SK-N-SH (cell line): ENCODE measurements around the gene NAIP. TPM values are rescaled to one million over a fixed set of nuclear protein-coding genes. Genes with fewer than 3 reads are reported as not detected.
"Not testable (repeated sequence)": the region's sequence is repeated elsewhere in the genome, so short reads cannot be mapped to it uniquely, and the experiment has no call there.

Source experiments
- CTCF ChIA-PET: fragments of 300-600, 350-600 bp; formaldehyde crosslinking; extraction: SDS; loops from one replicate; lab custom pipeline; 2021; lab: Yijun Ruan, JAX
- POLR2A ChIA-PET: fragments of 350-600 bp; sonication (Branson Sonifier 250); formaldehyde crosslinking; extraction: SDS; loops from one replicate; lab custom pipeline; 2020; ENCODE audit warnings: antibody characterized with exemption, inconsistent platforms; lab: Yijun Ruan, JAX
- DNase-seq: peaks from one replicate; pipeline ENCODE4 v3.0.0; 2012
- H2AFZ ChIP-seq: fragments of 200-600 bp; sonication (generic); 2 replicates; pipeline ENCODE4 v1.8.1; 2016; ENCODE audit warnings: antibody characterized with exemption, mild to moderate bottlenecking, low read depth
- H3F3A ChIP-seq: fragments of 200-600 bp; sonication (generic); replicated peaks from 2 replicates; pipeline ENCODE3; 2016; ENCODE audit warnings: antibody characterized with exemption, mild to moderate bottlenecking; ENCODE audit not compliant: insufficient read depth
- H3K27ac ChIP-seq, 2 experiments: fragments of 200-500 bp in 1 of 2; fragments of 200-600 bp in 1 of 2; sonication (Bioruptor generic) in 1 of 2; sonication (generic), shearing (Covaris generic) in 1 of 2; 2 replicates each; pipeline versions ENCODE4 v1.5.1 to v1.6.1; 2014 to 2016; ENCODE audit warnings: low read depth in 2 of 2, inconsistent platforms in 1 of 2, low read length in 1 of 2, mild to moderate bottlenecking in 1 of 2, mixed read lengths in 1 of 2
- H3K27me3 ChIP-seq: fragments of 200-600 bp; sonication (generic), shearing (Covaris generic); 2 replicates; pipeline ENCODE4 v1.6.1; 2016; ENCODE audit warnings: mixed run types; ENCODE audit not compliant: insufficient read depth
- H3K36me3 ChIP-seq, 2 experiments: fragments of 200-500 bp in 1 of 2; fragments of 200-600 bp in 1 of 2; sonication (Bioruptor generic) in 1 of 2; sonication (generic) in 1 of 2; replicated peaks in 1 of 2; 2 replicates each; pipeline versions ENCODE3 to v1.5.1; 2014 to 2016; ENCODE audit warnings: low read length in 1 of 2, mild to moderate bottlenecking in 1 of 2; ENCODE audit not compliant: insufficient read depth in 2 of 2, control insufficient read depth in 1 of 2
- H3K4me1 ChIP-seq, 2 experiments: fragments of 200-500 bp in 1 of 2; fragments of 200-600 bp in 1 of 2; sonication (Bioruptor generic) in 1 of 2; sonication (generic), shearing (Covaris generic) in 1 of 2; 2 replicates each; pipeline versions ENCODE4 v1.5.1 to v1.6.1; 2014 to 2016; ENCODE audit warnings: low read depth in 1 of 2, low read length in 1 of 2, mixed run types in 1 of 2; ENCODE audit not compliant: insufficient read depth in 2 of 2, control insufficient read depth in 1 of 2
- H3K4me2 ChIP-seq: fragments of 200-600 bp; sonication (generic), shearing (Covaris generic); 2 replicates; pipeline ENCODE4 v1.6.1; 2017; ENCODE audit warnings: mixed run types
- H3K4me3 ChIP-seq, 2 experiments: fragments of 200-500 bp in 1 of 2; fragments of 200-600 bp in 1 of 2; sonication (Bioruptor generic) in 1 of 2; sonication (generic), shearing (Covaris generic) in 1 of 2; 2 replicates each; pipeline versions ENCODE4 v1.5.1 to v1.8.1; 2014 to 2016; ENCODE audit warnings: low read depth in 2 of 2, inconsistent platforms in 1 of 2, low read length in 1 of 2, mild to moderate bottlenecking in 1 of 2, mixed read lengths in 1 of 2, moderate library complexity in 1 of 2
- H3K79me2 ChIP-seq: fragments of 200-600 bp; sonication (generic); 2 replicates; pipeline ENCODE4 v1.8.1; 2017; ENCODE audit warnings: mild to moderate bottlenecking; ENCODE audit not compliant: insufficient read depth
- H3K9ac ChIP-seq: fragments of 200-600 bp; sonication (generic); 2 replicates; pipeline ENCODE4 v1.6.1; 2017; ENCODE audit warnings: mixed run types
- H3K9me2 ChIP-seq: fragments of 200-600 bp; sonication (generic); 2 replicates; pipeline ENCODE4 v1.6.1; 2017; ENCODE audit warnings: mixed run types
- H3K9me3 ChIP-seq: fragments of 200-600 bp; sonication (generic); 2 replicates; pipeline ENCODE4 v1.6.1; 2017; ENCODE audit warnings: mixed run types, mild to moderate bottlenecking, moderate library complexity
- H4K20me1 ChIP-seq: fragments of 200-600 bp; sonication (generic); 2 replicates; pipeline ENCODE4 v1.6.1; 2017; ENCODE audit warnings: mild to moderate bottlenecking, mixed run types; ENCODE audit not compliant: insufficient read depth
- WGBS: methylation state at CpG from one replicate; pipeline ENCODE4 v1.1.6; 2017; ENCODE audit warnings: low lambda C conversion rate; 5-methylcytosine and 5-hydroxymethylcytosine counted together
- polyA plus RNA-seq, 3 experiments: library from polyadenylated mRNA; depleted of rRNA; stranded (reverse); fragments of >200 nt; gene quantifications; 2 replicates each; pipeline ENCODE4 v1.2.3, GENCODE V29; 2012

NAIP gene
- polyA plus RNA-seq, 1 of the 3 experiments (the other 2 are of a cell fraction): 3.5 TPM

GRCh38 chr5:70931709-70932368 is 93.3 kb downstream of the NAIP start:
- H3K9ac ChIP-seq, H3K9me2 ChIP-seq, POLR2A ChIA-PET, H3K4me2 ChIP-seq, H3K27ac ChIP-seq, CTCF ChIA-PET, H3K27me3 ChIP-seq, H3F3A ChIP-seq, H4K20me1 ChIP-seq, H2AFZ ChIP-seq, H3K4me3 ChIP-seq, H3K36me3 ChIP-seq, DNase-seq, H3K79me2 ChIP-seq, H3K9me3 ChIP-seq, H3K4me1 ChIP-seq: not testable (repeated sequence)
- no CpG with 5 or more reads among the region's 6 CpGs for WGBS

DNA sequence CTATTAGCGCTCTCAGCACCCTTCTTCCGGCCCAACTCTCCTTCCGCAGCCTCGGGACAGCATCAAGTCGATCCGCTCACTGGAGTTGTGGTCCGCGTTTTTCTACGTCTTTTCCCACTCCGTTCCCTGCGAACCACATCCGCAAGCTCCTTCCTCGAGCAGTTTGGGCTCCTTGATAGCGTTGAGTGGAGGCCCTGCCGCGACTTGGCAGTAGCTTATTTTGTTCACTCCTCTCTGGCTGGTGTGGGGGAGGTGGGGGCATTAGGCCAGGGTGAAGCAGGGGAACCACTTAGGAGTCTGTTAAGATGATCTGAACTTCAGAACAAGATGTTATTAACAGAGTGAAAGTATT is 100.0 kb downstream of the NAIP start:
- H3K36me3 ChIP-seq, H2AFZ ChIP-seq, POLR2A ChIA-PET, H3K27me3 ChIP-seq, H3K27ac ChIP-seq, H3F3A ChIP-seq, H3K9ac ChIP-seq, H3K4me1 ChIP-seq, H4K20me1 ChIP-seq, H3K79me2 ChIP-seq, H3K9me2 ChIP-seq, H3K4me2 ChIP-seq, DNase-seq, CTCF ChIA-PET, H3K4me3 ChIP-seq, H3K9me3 ChIP-seq: not testable (repeated sequence)
- no CpG with 5 or more reads among the region's 16 CpGs for WGBS

Other genes starting within 250 kb of the NAIP start
- 4.2 and 4.3 TPM in 2 replicates for gene SERF1A, start 124.7 kb downstream of the NAIP start, polyA plus RNA-seq (2012; rRNA removed)
- gene SMN1, start 100.3 kb downstream of the NAIP start, polyA plus RNA-seq (2012; rRNA removed): 42.3 and 45.6 TPM in 2 replicates
- 11.0 and 11.5 TPM in 2 replicates for gene GTF2H2, start 42.3 kb upstream of the NAIP start, polyA plus RNA-seq (2012; rRNA removed)